HepG2 (cell line): ENCODE results near the gene SSBP1. TPM values are rescaled to one million over a fixed set of nuclear protein-coding genes. Genes with fewer than 3 reads are reported as not detected.

Source experiments
- BATF2 ChIP-seq: sonication (generic); formaldehyde crosslinking; IDR thresholded peaks from 2 replicates; pipeline ENCODE4 v1.8.0; 2022; ENCODE audit warnings: mild to moderate bottlenecking, missing genetic modification reagents, moderate library complexity
- BHLHE40 ChIP-seq: IDR thresholded peaks from 2 replicates; pipeline ENCODE4 v1.6.1; 2011; ENCODE audit warnings: low read length, improper control_type of control experiment
- CAMTA2 ChIP-seq: sonication (generic); formaldehyde crosslinking; IDR thresholded peaks from 2 replicates; pipeline ENCODE4 v1.4.0; 2020; ENCODE audit warnings: mild to moderate bottlenecking, missing genetic modification reagents, borderline replicate concordance
- CENPT ChIP-seq: sonication (generic); formaldehyde crosslinking; IDR thresholded peaks from 2 replicates; pipeline ENCODE4 v1.8.0; 2022; ENCODE audit warnings: low read depth, mild to moderate bottlenecking, moderate library complexity, missing genetic modification reagents
- EHMT2 ChIP-seq: fragments of 200-600 bp; sonication (generic); IDR thresholded peaks from 2 replicates; pipeline ENCODE4 v1.7.0; 2017; ENCODE audit warnings: antibody characterized with exemption, low read depth, low read length, borderline replicate concordance
- ESRRA ChIP-seq: sonication (generic); formaldehyde crosslinking; IDR thresholded peaks from 2 replicates; pipeline ENCODE4 v1.5.1; 2020; ENCODE audit warnings: mild to moderate bottlenecking, low read depth, missing genetic modification reagents
- ETV6 ChIP-seq: sonication (generic); formaldehyde crosslinking; conservative IDR thresholded peaks from 2 replicates; pipeline ENCODE4 v1.4.0; 2020; ENCODE audit warnings: missing genetic modification reagents
- HMGXB3 ChIP-seq: sonication (generic); formaldehyde crosslinking; IDR thresholded peaks from 2 replicates; pipeline ENCODE4 v1.4.0; 2020; ENCODE audit warnings: missing genetic modification reagents, borderline replicate concordance
- KDM5B ChIP-seq: sonication (generic); formaldehyde crosslinking; IDR thresholded peaks from 2 replicates; pipeline ENCODE4 v1.4.0; 2020; ENCODE audit warnings: missing genetic modification reagents, mild to moderate bottlenecking, borderline replicate concordance
- KMT2B ChIP-seq: IDR thresholded peaks from 2 replicates; pipeline ENCODE4 v1.6.1; 2016; ENCODE audit warnings: missing genetic modification reagents, missing compliant biosample characterization
- MAFK ChIP-seq, 2 experiments: IDR thresholded peaks in 1 of 2; conservative IDR thresholded peaks in 1 of 2; 2 replicates each; pipeline ENCODE4 v1.6.1; 2011; ENCODE audit warnings: improper control_type of control experiment in 2 of 2, low read length in 2 of 2
- MIER2 ChIP-seq: IDR thresholded peaks from 2 replicates; pipeline ENCODE4 v1.6.1; 2016; ENCODE audit warnings: missing biosample characterization, missing genetic modification reagents
- MTA3 ChIP-seq: sonication (generic); formaldehyde crosslinking; IDR thresholded peaks from 2 replicates; pipeline ENCODE4 v1.4.0; 2020; ENCODE audit warnings: missing genetic modification reagents
- NCOA2 ChIP-seq: sonication (generic); formaldehyde crosslinking; IDR thresholded peaks from 2 replicates; pipeline ENCODE4 v1.8.0; 2022; ENCODE audit warnings: inconsistent platforms
- NR2F6 ChIP-seq, 2 experiments: IDR thresholded peaks; 2 replicates each; pipeline ENCODE4 v1.6.1; 2016; ENCODE audit warnings: antibody characterized with exemption in 1 of 2, mild to moderate bottlenecking in 1 of 2
- PHB2 ChIP-seq: fragments of 450-650 bp; IDR thresholded peaks from 2 replicates; pipeline ENCODE4 v1.6.1; 2018; ENCODE audit not compliant: partially characterized antibody
- SMARCE1 ChIP-seq: fragments of 450-650 bp; IDR thresholded peaks from 2 replicates; pipeline ENCODE4 v1.6.1; 2017; ENCODE audit warnings: borderline replicate concordance
- TBP ChIP-seq: sonication (generic); formaldehyde crosslinking; IDR thresholded peaks from 2 replicates; pipeline ENCODE4 v1.5.0; 2020; ENCODE audit warnings: missing genetic modification reagents
- TEF ChIP-seq: sonication (generic); formaldehyde crosslinking; IDR thresholded peaks from 2 replicates; pipeline ENCODE4 v1.5.0; 2020; ENCODE audit warnings: missing genetic modification reagents
- TERF1 ChIP-seq: sonication (generic); formaldehyde crosslinking; IDR thresholded peaks from 2 replicates; pipeline ENCODE4 v1.8.0; 2022; ENCODE audit warnings: mild to moderate bottlenecking, missing genetic modification reagents, moderate library complexity
- TRIM24 ChIP-seq: sonication (generic); formaldehyde crosslinking; IDR thresholded peaks from 2 replicates; pipeline ENCODE4 v1.8.0; 2022; ENCODE audit warnings: mild to moderate bottlenecking, missing genetic modification reagents
- ZBTB25 ChIP-seq: IDR thresholded peaks from 2 replicates; pipeline ENCODE4 v1.6.1; 2018; ENCODE audit warnings: missing genetic modification reagents
- ZNF20 ChIP-seq: sonication (generic); formaldehyde crosslinking; IDR thresholded peaks from 2 replicates; pipeline ENCODE4 v1.4.0; 2020; ENCODE audit warnings: mild to moderate bottlenecking, moderate library complexity, missing genetic modification reagents
- ZNF451 ChIP-seq: sonication (generic); formaldehyde crosslinking; IDR thresholded peaks from 2 replicates; pipeline ENCODE4 v1.5.0; 2020; ENCODE audit warnings: mild to moderate bottlenecking, missing genetic modification reagents
- polyA plus RNA-seq, 8 experiments: library from polyadenylated mRNA; depleted of rRNA in 3 of 8; stranded (reverse) in 7 of 8; unstranded in 1 of 8; fragments of >200 nt; fragmentation: Illumina TruSeq in 4 of 8; extraction: Trizol in 4 of 8; gene quantifications; 2 replicates each; pipeline versions ENCODE4 v1.2.1 to v1.2.3, GENCODE V29; 2011 to 2016; ENCODE audit warnings: low read depth in 4 of 8, missing spikeins in 1 of 8, mixed read lengths in 1 of 8; ENCODE audit not compliant: insufficient read depth in 1 of 8
- total RNA-seq, 5 experiments: library from RNA; depleted of rRNA; stranded (reverse); fragments of >200 nt; fragmentation: Illumina TruSeq; extraction: Trizol; gene quantifications; 2 replicates each; pipeline ENCODE4 v1.2.3, GENCODE V29; 2016; ENCODE audit warnings: low read depth in 1 of 5

SSBP1 gene
- total and polyA plus RNA-seq, 2 of the 13 experiments (the other 11 are each of a cell fraction or from before 2014, with no cell fraction given) = 64.4 to 254 TPM

GRCh38 chr7:141695803-141696289, 42.3 kb upstream of the SSBP1 start (continued):
- no peak for TF ChIP-seq ZNF451 (CRISPR knock-in tag)
- 0 out of 2 replicates have a peak, but pooled peaks have one; percentile 39 for TF ChIP-seq HMGXB3
- TF ChIP-seq ZBTB25 (CRISPR knock-in tag) = 0 out of 2 replicates have a peak, but pooled peaks have one; percentile 50
- peak; percentile 55; the same call in 1 of the 2 replicates for TF ChIP-seq MIER2 (CRISPR knock-in tag)
- no peak for TF ChIP-seq TERF1 (CRISPR knock-in tag)
- no peak for TF ChIP-seq KMT2B (CRISPR knock-in tag)
- no peak for TF ChIP-seq EHMT2
- peak; percentile 87; the same call in 1 of the 2 replicates for TF ChIP-seq ESRRA (CRISPR knock-in tag)
- TF ChIP-seq BHLHE40 = peak; percentile 66
- TF ChIP-seq SMARCE1 = no peak
- no peak for TF ChIP-seq PHB2
- no peak for TF ChIP-seq CAMTA2 (CRISPR knock-in tag)
- no peak for TF ChIP-seq BATF2
- no peak for TF ChIP-seq CENPT (CRISPR knock-in tag)
- TF ChIP-seq TBP = no peak
- TF ChIP-seq MTA3 (CRISPR knock-in tag) = no peak
- TF ChIP-seq NCOA2 (CRISPR knock-in tag) = peak; percentile 67
- no peak for TF ChIP-seq TEF (CRISPR knock-in tag)
- no peak for TF ChIP-seq ETV6
- peak; percentile 73 for TF ChIP-seq NR2F6 (IDR thresholded peaks at IDR 0.05)
- TF ChIP-seq NR2F6 (CRISPR knock-in tag; IDR thresholded peaks at IDR 0.05) = peak; percentile 69; the same call in 1 of the 2 replicates
- TF ChIP-seq TRIM24 (CRISPR knock-in tag) = peak; percentile 62; the same call in 1 of the 2 replicates
- TF ChIP-seq ZNF20 (CRISPR knock-in tag) = no peak
- peak; percentile 63; the same call in 1 of the 2 replicates for TF ChIP-seq KDM5B (CRISPR knock-in tag)
- no peak for TF ChIP-seq MAFK (conservative IDR thresholded peaks at IDR 0.05 in 1 of 2, IDR thresholded peaks at IDR 0.05 in 1 of 2; ENCODE audit: low read length in 2 of 2)
